Cardiac muscle cell (in vitro differentiated cells and primary cell): Measurements from ENCODE around the gene PRKCB. TPM values are rescaled to one million over a fixed set of nuclear protein-coding genes. Genes with fewer than 3 reads are reported as not detected.
A peak's percentile ranks its signal among the peaks of the same experiment; 100 is the strongest.

ENCODE experiments used
- DNase-seq, 2 donors: peaks; one replicate each; pipeline versions ENCODE4 v3.0.0 to v3.0.0-alpha.2; 2010 to 2017; ENCODE audit warnings: low read depth in 1 of 2, low spot score in 1 of 2
- H3K27ac ChIP-seq: fragments of 200-600 bp; sonication (generic); 2 replicates; pipeline ENCODE4 v1.5.1; 2016
- H3K27me3 ChIP-seq: fragments of 200-600 bp; sonication (generic); 2 replicates; pipeline ENCODE4 v1.6.0; 2016; ENCODE audit warnings: control low read depth
- H3K36me3 ChIP-seq: fragments of 200-600 bp; sonication (generic); 2 replicates; pipeline ENCODE4 v1.5.1; 2016; ENCODE audit warnings: control low read depth
- H3K4me1 ChIP-seq: fragments of 200-600 bp; sonication (generic); 2 replicates; pipeline ENCODE4 v1.8.1; 2017; ENCODE audit warnings: low read depth, mild to moderate bottlenecking, mixed run types
- H3K4me3 ChIP-seq: fragments of 200-600 bp; sonication (generic); 2 replicates; pipeline ENCODE4 v1.5.1; 2016; ENCODE audit warnings: mild to moderate bottlenecking
- H3K9me3 ChIP-seq: fragments of 200-600 bp; sonication (generic); 2 replicates; pipeline ENCODE4 v1.5.1; 2017; ENCODE audit warnings: low read depth, mild to moderate bottlenecking, control low read depth
- polyA plus RNA-seq: library from polyadenylated mRNA; unstranded; fragments of >200 nt; fragmentation: Nextera tagmentation; extraction: Ambion mirVana; gene quantifications from 2 replicates; pipeline ENCODE4 v1.2.1, GENCODE V29; 2016
- total RNA-seq: library from RNA; depleted of rRNA; stranded (reverse); fragments of >200 nt; gene quantifications from 2 replicates; pipeline ENCODE4 v1.2.3, GENCODE V29; 2016
- TF ChIP-seq, protein P1 (sequence below): IDR thresholded peaks from 2 replicates; pipeline ENCODE4 v1.5.1; 2012; ENCODE audit warnings: low read depth, mild to moderate bottlenecking, low read length

Gene PRKCB
- total and polyA plus RNA-seq, 2 experiments from 2014 or later, result 0.66 to 1.5 TPM

DNA sequence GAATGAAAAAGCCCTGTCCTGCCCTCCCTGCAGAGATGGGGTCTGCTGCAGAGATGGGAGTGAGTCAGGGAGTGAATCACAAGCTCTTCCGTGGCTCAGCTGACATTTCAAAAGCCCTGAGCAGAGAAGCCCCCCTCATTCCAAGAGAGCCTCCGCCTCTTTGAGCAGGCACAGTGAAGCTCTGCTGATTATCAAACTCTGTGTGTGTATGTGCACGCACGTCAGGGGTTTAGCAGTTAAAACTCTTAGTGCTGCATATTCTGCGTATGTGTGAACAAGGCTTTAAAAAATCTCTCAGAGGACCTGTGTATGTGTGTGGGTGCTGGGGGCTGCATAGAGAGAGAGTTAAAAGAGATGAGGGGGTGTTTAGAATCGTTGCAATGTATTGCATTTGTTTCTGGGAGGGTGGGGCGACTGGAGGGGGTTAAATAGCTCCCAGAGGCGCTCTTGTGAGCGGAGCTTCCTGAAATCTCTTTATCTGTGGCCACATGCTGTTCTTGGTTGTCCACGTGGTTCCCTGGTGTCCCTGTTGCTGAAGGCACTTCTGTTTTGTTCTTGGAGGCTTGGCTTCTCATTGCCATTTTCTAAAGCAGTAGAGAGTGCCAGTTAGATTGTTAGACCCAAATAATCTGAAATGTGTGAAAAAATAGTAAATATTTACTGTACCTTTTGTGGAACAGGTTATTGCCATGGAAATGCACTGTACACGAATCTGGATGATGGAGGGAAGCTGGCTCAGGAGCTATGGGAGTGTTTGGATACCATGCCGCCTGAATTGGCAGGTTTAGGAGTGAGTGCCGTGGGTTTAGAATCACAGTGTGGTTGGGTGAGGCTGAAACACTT lies 116.6 kb downstream of the PRKCB start:
- peak overlapping the region; percentile 13 for H3K4me3 ChIP-seq
- no peaks in the 10 kb centered on the region for H3K36me3 ChIP-seq
- DNase-seq, result peak; percentile 4 to 39
- TF ChIP-seq, protein P1, sequence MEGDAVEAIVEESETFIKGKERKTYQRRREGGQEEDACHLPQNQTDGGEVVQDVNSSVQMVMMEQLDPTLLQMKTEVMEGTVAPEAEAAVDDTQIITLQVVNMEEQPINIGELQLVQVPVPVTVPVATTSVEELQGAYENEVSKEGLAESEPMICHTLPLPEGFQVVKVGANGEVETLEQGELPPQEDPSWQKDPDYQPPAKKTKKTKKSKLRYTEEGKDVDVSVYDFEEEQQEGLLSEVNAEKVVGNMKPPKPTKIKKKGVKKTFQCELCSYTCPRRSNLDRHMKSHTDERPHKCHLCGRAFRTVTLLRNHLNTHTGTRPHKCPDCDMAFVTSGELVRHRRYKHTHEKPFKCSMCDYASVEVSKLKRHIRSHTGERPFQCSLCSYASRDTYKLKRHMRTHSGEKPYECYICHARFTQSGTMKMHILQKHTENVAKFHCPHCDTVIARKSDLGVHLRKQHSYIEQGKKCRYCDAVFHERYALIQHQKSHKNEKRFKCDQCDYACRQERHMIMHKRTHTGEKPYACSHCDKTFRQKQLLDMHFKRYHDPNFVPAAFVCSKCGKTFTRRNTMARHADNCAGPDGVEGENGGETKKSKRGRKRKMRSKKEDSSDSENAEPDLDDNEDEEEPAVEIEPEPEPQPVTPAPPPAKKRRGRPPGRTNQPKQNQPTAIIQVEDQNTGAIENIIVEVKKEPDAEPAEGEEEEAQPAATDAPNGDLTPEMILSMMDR, result no peak
- H3K4me1 ChIP-seq, result peaks cover 5% of the 10 kb centered on the region
- H3K27me3 ChIP-seq, result no peaks in the 10 kb centered on the region
- H3K27ac ChIP-seq, result no peak overlapping the region
- H3K9me3 ChIP-seq, result no peaks in the 10 kb centered on the region

GRCh38 chr16:23952971-23953300 lies 117.2 kb downstream of the PRKCB start:
- no peak overlapping the region for H3K27ac ChIP-seq
- H3K27me3 ChIP-seq, result no peaks in the 10 kb centered on the region
- no peak for DNase-seq
- TF ChIP-seq, protein P1, result no peak
- H3K4me3 ChIP-seq, result no peak overlapping the region
- peaks cover 5% of the 10 kb centered on the region for H3K4me1 ChIP-seq
- H3K36me3 ChIP-seq, result no peaks in the 10 kb centered on the region
- no peaks in the 10 kb centered on the region for H3K9me3 ChIP-seq

- Histone ChIP-seq H3K9me3 (no peaks in the 10 kb centered on the region), H3K4me1 (peaks cover 5% of the 10 kb centered on the region), H3K4me3 (no peak overlapping the region), H3K27me3 (no peaks in the 10 kb centered on the region), H3K27ac (no peak overlapping the region), H3K36me3 (no peaks in the 10 kb centered on the region)
- TF ChIP-seq, protein P1, result no peak
- no peak for DNase-seq
Observed at GRCh38 chr16:23953476-23953875, 117.7 kb downstream of the PRKCB start.

DNA sequence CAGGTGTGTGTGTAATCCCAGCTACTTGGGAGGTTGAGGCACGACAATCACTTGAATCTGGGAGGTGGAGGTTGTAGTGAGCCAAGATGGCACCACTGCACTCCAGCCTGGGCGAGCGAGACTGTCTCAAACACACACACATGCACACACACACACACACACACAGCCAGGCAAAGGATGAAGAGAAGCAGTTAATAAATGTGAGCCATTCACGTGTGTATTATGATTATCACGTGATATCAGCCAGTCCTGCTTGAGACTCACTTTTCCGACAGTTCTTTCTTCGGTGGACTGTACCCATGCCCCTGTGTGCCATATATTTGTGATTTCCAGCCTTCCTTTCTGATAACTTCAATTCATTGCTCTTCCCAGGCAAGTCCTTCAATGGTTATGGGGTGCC lies 119.3 kb downstream of the PRKCB start:
- Histone ChIP-seq H3K27me3 (no peaks in the 10 kb centered on the region), H3K36me3 (no peaks in the 10 kb centered on the region), H3K9me3 (no peaks in the 10 kb centered on the region), H3K4me3 (no peak overlapping the region), H3K27ac (no peak overlapping the region), H3K4me1 (peaks cover 5% of the 10 kb centered on the region)
- TF ChIP-seq, protein P1, result no peak
- no peak for DNase-seq

GRCh38 chr16:23957287-23957686 lies 121.5 kb downstream of the PRKCB start:
- Histone ChIP-seq H3K27me3 (no peaks in the 10 kb centered on the region), H3K4me3 (no peak overlapping the region), H3K9me3 (no peaks in the 10 kb centered on the region), H3K27ac (no peak overlapping the region), H3K4me1 (peaks cover 4% of the 10 kb centered on the region), H3K36me3 (no peaks in the 10 kb centered on the region)
- TF ChIP-seq, protein P1, result no peak
- no peak for DNase-seq
